WTC11 (cell line): Measurements from ENCODE around the gene KY. TPM values are rescaled to one million over a fixed set of nuclear protein-coding genes. Genes with fewer than 3 reads are reported as not detected.

Experiments
- ATAC-seq: fragments of 200-7000 bp; cut with Tn5 transposase; 2 replicates; pipeline ENCODE4 v1.10.0; 2021; ENCODE audit warnings: mild to moderate bottlenecking, moderate library complexity
- CTCF ChIA-PET: fragments of 300-600 bp; sonication (Branson Sonifier 250); formaldehyde crosslinking; loops from one replicate; lab custom pipeline; 2021; ENCODE audit warnings: antibody characterized with exemption; lab: Charles Lee
- POLR2A ChIA-PET: fragments of 350-600 bp; sonication (Branson Sonifier 250); formaldehyde crosslinking; loops from one replicate; lab custom pipeline; 2021; ENCODE audit warnings: antibody characterized with exemption; lab: Charles Lee
- DNase-seq: peaks from one replicate; pipeline ENCODE4 v3.0.0; 2021; ENCODE audit warnings: low spot score
- H3K27ac Mint-ChIP-seq: 2 replicates; pipeline ENCODE4 v1.8.0; 2021; ENCODE audit warnings: mixed read lengths
- H3K27me3 Mint-ChIP-seq: 2 replicates; pipeline ENCODE4 v1.8.0; 2021; ENCODE audit warnings: low read depth, mild to moderate bottlenecking, moderate library complexity, mixed read lengths
- H3K36me3 Mint-ChIP-seq: 2 replicates; pipeline ENCODE4 v1.8.0; 2021; ENCODE audit warnings: mixed read lengths
- H3K4me1 Mint-ChIP-seq: 2 replicates; pipeline ENCODE4 v1.8.0; 2022; ENCODE audit warnings: mixed read lengths
- H3K4me3 Mint-ChIP-seq: 2 replicates; pipeline ENCODE4 v1.8.0; 2021; ENCODE audit warnings: mild to moderate bottlenecking, moderate library complexity, mixed read lengths
- H3K9me3 Mint-ChIP-seq: 2 replicates; pipeline ENCODE4 v1.8.0; 2021; ENCODE audit warnings: mixed read lengths
- ESRRA ChIP-seq: sonication (generic); formaldehyde crosslinking; IDR thresholded peaks from 2 replicates; pipeline ENCODE4 v1.8.1; 2022; ENCODE audit warnings: mild to moderate bottlenecking, missing genetic modification reagents, borderline replicate concordance
- FOXK1 ChIP-seq: sonication (generic); formaldehyde crosslinking; IDR thresholded peaks from 2 replicates; pipeline ENCODE4 v1.8.0; 2022; ENCODE audit warnings: mild to moderate bottlenecking, moderate library complexity, missing genetic modification reagents
- GRHL2 ChIP-seq: fragments of 250-450 bp; sonication (Bioruptor Pico); IDR thresholded peaks from 2 replicates; pipeline ENCODE4 v1.8.0; 2022; ENCODE audit warnings: mild to moderate bottlenecking, moderate library complexity; ENCODE audit not compliant: insufficient replicate concordance, severe bottlenecking
- GTF2I ChIP-seq: fragments of 250-450 bp; sonication (Bioruptor Pico); conservative IDR thresholded peaks from 2 replicates; pipeline ENCODE4 v1.4.0; 2021; ENCODE audit warnings: mild to moderate bottlenecking
- JUN ChIP-seq: sonication (generic); formaldehyde crosslinking; IDR thresholded peaks from 2 replicates; pipeline ENCODE4 v1.8.0; 2023; ENCODE audit warnings: mild to moderate bottlenecking, missing genetic modification reagents
- MXD4 ChIP-seq: fragments of 250-450 bp; sonication (Bioruptor Pico); IDR thresholded peaks from 2 replicates; pipeline ENCODE4 v1.8.0; 2021; ENCODE audit warnings: mild to moderate bottlenecking, moderate library complexity, borderline replicate concordance
- MYBL2 ChIP-seq: sonication (generic); formaldehyde crosslinking; IDR thresholded peaks from 2 replicates; pipeline ENCODE4 v1.8.1; 2023; ENCODE audit warnings: mild to moderate bottlenecking, moderate library complexity, missing genetic modification reagents
- NR1H2 ChIP-seq: sonication (generic); formaldehyde crosslinking; IDR thresholded peaks from 2 replicates; pipeline ENCODE4 v1.9.0; 2021; ENCODE audit warnings: mild to moderate bottlenecking, moderate library complexity, missing genetic modification reagents
- NR3C1 ChIP-seq: sonication (generic); formaldehyde crosslinking; conservative IDR thresholded peaks from 2 replicates; pipeline ENCODE4 v1.8.1; 2023; ENCODE audit warnings: low read depth, mild to moderate bottlenecking, missing genetic modification reagents
- SP1 ChIP-seq: sonication (generic); formaldehyde crosslinking; conservative IDR thresholded peaks from 2 replicates; pipeline ENCODE4 v1.8.1; 2022; ENCODE audit warnings: missing genetic modification reagents
- ZNF219 ChIP-seq: sonication (generic); formaldehyde crosslinking; IDR thresholded peaks from 2 replicates; pipeline ENCODE4 v1.8.0; 2023; ENCODE audit warnings: missing genetic modification reagents, mild to moderate bottlenecking, borderline replicate concordance
- ZNF232 ChIP-seq: sonication (generic); formaldehyde crosslinking; IDR thresholded peaks from 2 replicates; pipeline ENCODE4 v1.8.0; 2022; ENCODE audit warnings: mild to moderate bottlenecking, missing genetic modification reagents
- ZNF263 ChIP-seq: sonication (generic); formaldehyde crosslinking; IDR thresholded peaks from 2 replicates; pipeline ENCODE4 v1.8.1; 2022; ENCODE audit warnings: low read depth, mild to moderate bottlenecking, moderate library complexity, missing genetic modification reagents
- total RNA-seq: library from RNA; stranded (reverse); gene quantifications from 3 replicates; pipeline ENCODE4 v1.2.3, GENCODE V29; 2021
- TF ChIP-seq, protein P1 (sequence below): sonication (generic); formaldehyde crosslinking; IDR thresholded peaks from 2 replicates; pipeline ENCODE4 v1.8.1; 2023; ENCODE audit warnings: mild to moderate bottlenecking, missing genetic modification reagents, borderline replicate concordance
- TF ChIP-seq, protein P2 (sequence below): sonication (generic); formaldehyde crosslinking; IDR thresholded peaks from 2 replicates; pipeline ENCODE4 v1.8.0; 2022; ENCODE audit warnings: mild to moderate bottlenecking, missing genetic modification reagents
- TF ChIP-seq, protein P3 (sequence below): fragments of 250-450 bp; sonication (Bioruptor Pico); IDR thresholded peaks from 2 replicates; pipeline ENCODE4 v1.9.0; 2021; ENCODE audit warnings: mild to moderate bottlenecking
- TF ChIP-seq, protein P4 (sequence below): sonication (generic); formaldehyde crosslinking; IDR thresholded peaks from 2 replicates; pipeline ENCODE4 v1.8.0; 2023; ENCODE audit warnings: missing genetic modification reagents, mild to moderate bottlenecking, borderline replicate concordance
- TF ChIP-seq, protein P5 (sequence below): sonication (generic); formaldehyde crosslinking; IDR thresholded peaks from 2 replicates; pipeline ENCODE4 v1.8.1; 2022; ENCODE audit warnings: missing genetic modification reagents, borderline replicate concordance
- TF ChIP-seq, protein P6 (sequence below): sonication (generic); formaldehyde crosslinking; conservative IDR thresholded peaks from 2 replicates; pipeline ENCODE4 v1.8.1; 2023; ENCODE audit warnings: mild to moderate bottlenecking, low read depth, missing genetic modification reagents, moderate library complexity

The KY gene
- total RNA-seq, 1 experiment from 2014 or later: not detected

DNA sequence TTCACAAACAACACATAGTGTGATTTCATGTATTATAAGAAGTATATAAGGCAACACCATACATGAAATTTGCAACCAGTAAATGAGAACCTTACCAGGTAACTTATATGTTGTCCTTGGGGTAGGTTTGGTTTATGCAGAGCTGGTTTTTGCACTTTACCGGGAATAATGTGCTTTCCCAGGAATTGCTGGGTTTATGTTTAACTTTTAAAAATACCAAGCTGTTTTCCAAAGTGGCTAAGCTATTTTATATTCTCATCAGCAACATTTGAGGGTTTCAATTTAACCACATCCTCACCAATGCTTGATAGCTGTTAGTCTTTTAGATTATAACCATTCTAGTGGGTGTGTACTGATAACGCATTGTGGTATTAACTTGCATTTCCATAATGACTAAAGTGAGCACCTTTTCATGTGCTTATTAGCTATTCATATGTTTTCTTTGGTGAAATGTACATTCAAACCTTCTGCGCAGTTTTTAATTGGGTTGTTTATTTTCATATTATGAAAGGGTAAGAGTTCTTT, 71.6 kb downstream of the KY start:
- Mint-ChIP-seq H3K36me3 (peaks cover 12% of the 10 kb centered on the region; the same call in 1 of the 2 replicates), H3K27me3 (peaks cover 7% of the 10 kb centered on the region), H3K27ac (no peak overlapping the region), H3K9me3 (peaks cover 17% of the 10 kb centered on the region), H3K4me1 (peaks cover 5% of the 10 kb centered on the region), H3K4me3 (no peak overlapping the region)
- POLR2A ChIA-PET: no interaction called here
- CTCF ChIA-PET: no interaction called here
- TF ChIP-seq NR3C1 (CRISPR knock-in tag): no peak
- TF ChIP-seq, protein P1, sequence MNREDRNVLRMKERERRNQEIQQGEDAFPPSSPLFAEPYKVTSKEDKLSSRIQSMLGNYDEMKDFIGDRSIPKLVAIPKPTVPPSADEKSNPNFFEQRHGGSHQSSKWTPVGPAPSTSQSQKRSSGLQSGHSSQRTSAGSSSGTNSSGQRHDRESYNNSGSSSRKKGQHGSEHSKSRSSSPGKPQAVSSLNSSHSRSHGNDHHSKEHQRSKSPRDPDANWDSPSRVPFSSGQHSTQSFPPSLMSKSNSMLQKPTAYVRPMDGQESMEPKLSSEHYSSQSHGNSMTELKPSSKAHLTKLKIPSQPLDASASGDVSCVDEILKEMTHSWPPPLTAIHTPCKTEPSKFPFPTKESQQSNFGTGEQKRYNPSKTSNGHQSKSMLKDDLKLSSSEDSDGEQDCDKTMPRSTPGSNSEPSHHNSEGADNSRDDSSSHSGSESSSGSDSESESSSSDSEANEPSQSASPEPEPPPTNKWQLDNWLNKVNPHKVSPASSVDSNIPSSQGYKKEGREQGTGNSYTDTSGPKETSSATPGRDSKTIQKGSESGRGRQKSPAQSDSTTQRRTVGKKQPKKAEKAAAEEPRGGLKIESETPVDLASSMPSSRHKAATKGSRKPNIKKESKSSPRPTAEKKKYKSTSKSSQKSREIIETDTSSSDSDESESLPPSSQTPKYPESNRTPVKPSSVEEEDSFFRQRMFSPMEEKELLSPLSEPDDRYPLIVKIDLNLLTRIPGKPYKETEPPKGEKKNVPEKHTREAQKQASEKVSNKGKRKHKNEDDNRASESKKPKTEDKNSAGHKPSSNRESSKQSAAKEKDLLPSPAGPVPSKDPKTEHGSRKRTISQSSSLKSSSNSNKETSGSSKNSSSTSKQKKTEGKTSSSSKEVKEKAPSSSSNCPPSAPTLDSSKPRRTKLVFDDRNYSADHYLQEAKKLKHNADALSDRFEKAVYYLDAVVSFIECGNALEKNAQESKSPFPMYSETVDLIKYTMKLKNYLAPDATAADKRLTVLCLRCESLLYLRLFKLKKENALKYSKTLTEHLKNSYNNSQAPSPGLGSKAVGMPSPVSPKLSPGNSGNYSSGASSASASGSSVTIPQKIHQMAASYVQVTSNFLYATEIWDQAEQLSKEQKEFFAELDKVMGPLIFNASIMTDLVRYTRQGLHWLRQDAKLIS (CRISPR knock-in tag): no peak
- no peak for TF ChIP-seq SP1 (CRISPR knock-in tag)
- TF ChIP-seq, protein P2, sequence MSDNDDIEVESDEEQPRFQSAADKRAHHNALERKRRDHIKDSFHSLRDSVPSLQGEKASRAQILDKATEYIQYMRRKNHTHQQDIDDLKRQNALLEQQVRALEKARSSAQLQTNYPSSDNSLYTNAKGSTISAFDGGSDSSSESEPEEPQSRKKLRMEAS (CRISPR knock-in tag): no peak
- TF ChIP-seq, protein P3, sequence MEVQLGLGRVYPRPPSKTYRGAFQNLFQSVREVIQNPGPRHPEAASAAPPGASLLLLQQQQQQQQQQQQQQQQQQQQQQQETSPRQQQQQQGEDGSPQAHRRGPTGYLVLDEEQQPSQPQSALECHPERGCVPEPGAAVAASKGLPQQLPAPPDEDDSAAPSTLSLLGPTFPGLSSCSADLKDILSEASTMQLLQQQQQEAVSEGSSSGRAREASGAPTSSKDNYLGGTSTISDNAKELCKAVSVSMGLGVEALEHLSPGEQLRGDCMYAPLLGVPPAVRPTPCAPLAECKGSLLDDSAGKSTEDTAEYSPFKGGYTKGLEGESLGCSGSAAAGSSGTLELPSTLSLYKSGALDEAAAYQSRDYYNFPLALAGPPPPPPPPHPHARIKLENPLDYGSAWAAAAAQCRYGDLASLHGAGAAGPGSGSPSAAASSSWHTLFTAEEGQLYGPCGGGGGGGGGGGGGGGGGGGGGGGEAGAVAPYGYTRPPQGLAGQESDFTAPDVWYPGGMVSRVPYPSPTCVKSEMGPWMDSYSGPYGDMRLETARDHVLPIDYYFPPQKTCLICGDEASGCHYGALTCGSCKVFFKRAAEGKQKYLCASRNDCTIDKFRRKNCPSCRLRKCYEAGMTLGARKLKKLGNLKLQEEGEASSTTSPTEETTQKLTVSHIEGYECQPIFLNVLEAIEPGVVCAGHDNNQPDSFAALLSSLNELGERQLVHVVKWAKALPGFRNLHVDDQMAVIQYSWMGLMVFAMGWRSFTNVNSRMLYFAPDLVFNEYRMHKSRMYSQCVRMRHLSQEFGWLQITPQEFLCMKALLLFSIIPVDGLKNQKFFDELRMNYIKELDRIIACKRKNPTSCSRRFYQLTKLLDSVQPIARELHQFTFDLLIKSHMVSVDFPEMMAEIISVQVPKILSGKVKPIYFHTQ (CRISPR knock-in tag): no peak
- no peak for TF ChIP-seq FOXK1 (CRISPR knock-in tag)
- no peak for TF ChIP-seq MXD4
- no peak for TF ChIP-seq MYBL2 (CRISPR knock-in tag)
- no peak for TF ChIP-seq ESRRA (CRISPR knock-in tag)
- TF ChIP-seq, protein P4, sequence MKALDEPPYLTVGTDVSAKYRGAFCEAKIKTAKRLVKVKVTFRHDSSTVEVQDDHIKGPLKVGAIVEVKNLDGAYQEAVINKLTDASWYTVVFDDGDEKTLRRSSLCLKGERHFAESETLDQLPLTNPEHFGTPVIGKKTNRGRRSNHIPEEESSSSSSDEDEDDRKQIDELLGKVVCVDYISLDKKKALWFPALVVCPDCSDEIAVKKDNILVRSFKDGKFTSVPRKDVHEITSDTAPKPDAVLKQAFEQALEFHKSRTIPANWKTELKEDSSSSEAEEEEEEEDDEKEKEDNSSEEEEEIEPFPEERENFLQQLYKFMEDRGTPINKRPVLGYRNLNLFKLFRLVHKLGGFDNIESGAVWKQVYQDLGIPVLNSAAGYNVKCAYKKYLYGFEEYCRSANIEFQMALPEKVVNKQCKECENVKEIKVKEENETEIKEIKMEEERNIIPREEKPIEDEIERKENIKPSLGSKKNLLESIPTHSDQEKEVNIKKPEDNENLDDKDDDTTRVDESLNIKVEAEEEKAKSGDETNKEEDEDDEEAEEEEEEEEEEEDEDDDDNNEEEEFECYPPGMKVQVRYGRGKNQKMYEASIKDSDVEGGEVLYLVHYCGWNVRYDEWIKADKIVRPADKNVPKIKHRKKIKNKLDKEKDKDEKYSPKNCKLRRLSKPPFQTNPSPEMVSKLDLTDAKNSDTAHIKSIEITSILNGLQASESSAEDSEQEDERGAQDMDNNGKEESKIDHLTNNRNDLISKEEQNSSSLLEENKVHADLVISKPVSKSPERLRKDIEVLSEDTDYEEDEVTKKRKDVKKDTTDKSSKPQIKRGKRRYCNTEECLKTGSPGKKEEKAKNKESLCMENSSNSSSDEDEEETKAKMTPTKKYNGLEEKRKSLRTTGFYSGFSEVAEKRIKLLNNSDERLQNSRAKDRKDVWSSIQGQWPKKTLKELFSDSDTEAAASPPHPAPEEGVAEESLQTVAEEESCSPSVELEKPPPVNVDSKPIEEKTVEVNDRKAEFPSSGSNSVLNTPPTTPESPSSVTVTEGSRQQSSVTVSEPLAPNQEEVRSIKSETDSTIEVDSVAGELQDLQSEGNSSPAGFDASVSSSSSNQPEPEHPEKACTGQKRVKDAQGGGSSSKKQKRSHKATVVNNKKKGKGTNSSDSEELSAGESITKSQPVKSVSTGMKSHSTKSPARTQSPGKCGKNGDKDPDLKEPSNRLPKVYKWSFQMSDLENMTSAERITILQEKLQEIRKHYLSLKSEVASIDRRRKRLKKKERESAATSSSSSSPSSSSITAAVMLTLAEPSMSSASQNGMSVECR (CRISPR knock-in tag): no peak
- no peak for TF ChIP-seq NR1H2
- no peak for DNase-seq
- ATAC-seq: no peak

DNA sequence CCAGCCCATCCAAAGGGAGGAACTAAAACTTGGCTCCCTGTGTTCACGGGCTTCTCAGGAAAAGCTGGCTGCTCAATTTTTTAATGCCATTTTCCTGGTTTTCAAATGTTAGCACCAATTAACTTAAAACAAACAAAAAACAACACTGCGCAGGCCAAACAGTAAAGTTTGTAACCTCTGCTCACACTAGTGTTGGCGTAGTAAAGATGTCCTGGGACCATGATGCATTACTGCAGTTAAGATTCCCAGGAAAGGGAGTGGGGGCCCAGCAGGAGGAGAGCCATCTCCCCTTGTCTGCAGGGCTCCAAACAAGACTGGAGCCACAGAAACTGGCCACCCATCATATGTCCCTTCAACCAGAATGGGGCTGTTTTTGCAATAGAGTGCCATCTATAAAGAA, 74.0 kb downstream of the KY start:
- Mint-ChIP-seq H3K4me1 (peaks cover 5% of the 10 kb centered on the region), H3K4me3 (no peak overlapping the region), H3K36me3 (peaks cover 9% of the 10 kb centered on the region; the same call in 1 of the 2 replicates), H3K27ac (no peak overlapping the region), H3K9me3 (peaks cover 28% of the 10 kb centered on the region), H3K27me3 (no peaks in the 10 kb centered on the region; the same call in 1 of the 2 replicates)
- ChIA-PET CTCF (no interaction called here), POLR2A (interaction anchor here (0.7 kb wide), 2 partner anchors 150 to 178 kb away, joined by 4 to 7 read pairs; no protein-coding TSS in a partner anchor)
- DNase-seq (no peak), ATAC-seq (no peak)
- TF ChIP-seq, protein P5, sequence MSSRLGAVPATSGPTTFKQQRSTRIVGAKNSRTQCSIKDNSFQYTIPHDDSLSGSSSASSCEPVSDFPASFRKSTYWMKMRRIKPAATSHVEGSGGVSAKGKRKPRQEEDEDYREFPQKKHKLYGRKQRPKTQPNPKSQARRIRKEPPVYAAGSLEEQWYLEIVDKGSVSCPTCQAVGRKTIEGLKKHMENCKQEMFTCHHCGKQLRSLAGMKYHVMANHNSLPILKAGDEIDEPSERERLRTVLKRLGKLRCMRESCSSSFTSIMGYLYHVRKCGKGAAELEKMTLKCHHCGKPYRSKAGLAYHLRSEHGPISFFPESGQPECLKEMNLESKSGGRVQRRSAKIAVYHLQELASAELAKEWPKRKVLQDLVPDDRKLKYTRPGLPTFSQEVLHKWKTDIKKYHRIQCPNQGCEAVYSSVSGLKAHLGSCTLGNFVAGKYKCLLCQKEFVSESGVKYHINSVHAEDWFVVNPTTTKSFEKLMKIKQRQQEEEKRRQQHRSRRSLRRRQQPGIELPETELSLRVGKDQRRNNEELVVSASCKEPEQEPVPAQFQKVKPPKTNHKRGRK (CRISPR knock-in tag): no peak
- TF ChIP-seq ZNF232 (no peak), ZNF219 (CRISPR knock-in tag) (no peak), GTF2I (CRISPR knock-in tag) (no peak), JUN (CRISPR knock-in tag) (no peak), GRHL2 (CRISPR knock-in tag) (no peak), SP1 (CRISPR knock-in tag) (no peak), ZNF263 (CRISPR knock-in tag) (no peak)
- TF ChIP-seq, protein P6, sequence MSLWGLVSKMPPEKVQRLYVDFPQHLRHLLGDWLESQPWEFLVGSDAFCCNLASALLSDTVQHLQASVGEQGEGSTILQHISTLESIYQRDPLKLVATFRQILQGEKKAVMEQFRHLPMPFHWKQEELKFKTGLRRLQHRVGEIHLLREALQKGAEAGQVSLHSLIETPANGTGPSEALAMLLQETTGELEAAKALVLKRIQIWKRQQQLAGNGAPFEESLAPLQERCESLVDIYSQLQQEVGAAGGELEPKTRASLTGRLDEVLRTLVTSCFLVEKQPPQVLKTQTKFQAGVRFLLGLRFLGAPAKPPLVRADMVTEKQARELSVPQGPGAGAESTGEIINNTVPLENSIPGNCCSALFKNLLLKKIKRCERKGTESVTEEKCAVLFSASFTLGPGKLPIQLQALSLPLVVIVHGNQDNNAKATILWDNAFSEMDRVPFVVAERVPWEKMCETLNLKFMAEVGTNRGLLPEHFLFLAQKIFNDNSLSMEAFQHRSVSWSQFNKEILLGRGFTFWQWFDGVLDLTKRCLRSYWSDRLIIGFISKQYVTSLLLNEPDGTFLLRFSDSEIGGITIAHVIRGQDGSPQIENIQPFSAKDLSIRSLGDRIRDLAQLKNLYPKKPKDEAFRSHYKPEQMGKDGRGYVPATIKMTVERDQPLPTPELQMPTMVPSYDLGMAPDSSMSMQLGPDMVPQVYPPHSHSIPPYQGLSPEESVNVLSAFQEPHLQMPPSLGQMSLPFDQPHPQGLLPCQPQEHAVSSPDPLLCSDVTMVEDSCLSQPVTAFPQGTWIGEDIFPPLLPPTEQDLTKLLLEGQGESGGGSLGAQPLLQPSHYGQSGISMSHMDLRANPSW (CRISPR knock-in tag): no peak
